ENCODE measurements around the gene ELP4.
"Not testable (repeated sequence)": the region's sequence is repeated elsewhere in the genome, so short reads cannot be mapped to it uniquely, and the experiment has no call there.

The ELP4 gene

DNA sequence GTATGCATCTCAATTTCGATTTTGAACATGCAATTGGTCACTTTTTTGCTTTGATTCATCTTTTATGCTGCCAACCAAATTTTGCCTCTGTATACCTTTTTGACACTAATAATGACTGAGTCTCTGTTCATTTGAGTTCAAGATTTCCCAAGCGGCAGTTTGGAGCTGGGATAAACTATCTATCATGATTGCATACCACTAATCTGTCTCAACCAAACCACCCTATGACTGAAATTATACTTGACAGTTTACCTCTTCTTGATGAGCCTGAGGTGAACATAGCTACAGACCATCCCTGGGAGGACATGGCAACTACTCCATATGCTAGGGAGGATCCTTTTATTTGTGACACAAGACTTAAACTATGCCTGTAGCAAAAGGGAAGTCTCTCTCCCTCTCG, 155.4 kb downstream of the ELP4 start:
- Mint-ChIP-seq H3K27me3 (ENCODE audit: low read depth, poor library complexity) (no peaks in the 10 kb centered on the region), H3K27ac (no peak overlapping the region), H3K4me3 (no peak overlapping the region), H3K4me1 (no peaks in the 10 kb centered on the region), H3K9me3 (no peaks in the 10 kb centered on the region), H3K36me3 (ENCODE audit: low read depth) (no peaks in the 10 kb centered on the region)
- no peak for DNase-seq
- TF ChIP-seq CTCF (IDR thresholded peaks at IDR 0.05), result no peak

GRCh38 chr11:31671681-31672080, 162.1 kb downstream of the ELP4 start:
- H3K27ac Mint-ChIP-seq, result no peak overlapping the region
- H3K27me3 Mint-ChIP-seq (ENCODE audit: low read depth, poor library complexity), result no peaks in the 10 kb centered on the region
- H3K4me3 Mint-ChIP-seq, result no peak overlapping the region
- no peaks in the 10 kb centered on the region for H3K9me3 Mint-ChIP-seq
- no peak for TF ChIP-seq CTCF (IDR thresholded peaks at IDR 0.05)
- H3K4me1 Mint-ChIP-seq, result no peaks in the 10 kb centered on the region
- H3K36me3 Mint-ChIP-seq (ENCODE audit: low read depth), result no peaks in the 10 kb centered on the region
- no peak for DNase-seq

- H3K4me3 Mint-ChIP-seq; H3K9me3 Mint-ChIP-seq; H3K36me3 Mint-ChIP-seq (ENCODE audit: low read depth); H3K4me1 Mint-ChIP-seq; H3K27me3 Mint-ChIP-seq (ENCODE audit: low read depth, poor library complexity); DNase-seq; H3K27ac Mint-ChIP-seq: not testable (repeated sequence)
Observed at GRCh38 chr11:31673108-31673507, 163.5 kb downstream of the ELP4 start.

DNA sequence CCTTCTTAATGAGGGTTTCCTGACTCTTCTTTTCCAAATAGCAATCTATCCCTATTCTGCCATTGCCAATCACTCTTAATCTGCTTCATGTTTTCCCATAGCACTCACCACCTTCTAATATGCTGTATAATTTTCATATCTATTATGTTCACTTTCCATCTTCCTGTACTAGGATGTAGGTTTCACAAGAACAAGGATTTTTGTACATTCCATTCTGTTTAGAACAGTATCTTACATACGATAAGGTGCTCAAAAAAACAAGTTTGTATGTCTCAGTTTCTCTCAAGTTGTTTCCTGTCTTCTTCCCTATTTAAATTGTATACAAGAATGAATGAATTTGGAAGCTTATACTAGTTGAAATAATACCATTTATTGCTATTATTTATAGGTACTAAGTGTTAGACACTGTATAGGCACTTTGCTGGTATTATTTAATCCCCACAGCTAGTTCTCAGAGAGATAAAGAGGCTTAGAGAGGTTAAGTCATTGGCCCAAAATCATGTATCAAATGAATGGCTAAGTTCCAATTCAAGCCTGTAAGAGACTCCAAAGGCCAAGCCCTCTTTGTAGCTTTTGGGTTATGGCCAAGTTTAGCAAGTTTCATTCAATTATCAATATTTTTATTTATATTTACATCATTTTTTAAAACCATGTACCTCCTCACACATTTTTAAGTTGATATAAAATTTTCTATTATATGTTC, 166.9 kb downstream of the ELP4 start:
- no peak for TF ChIP-seq CTCF (IDR thresholded peaks at IDR 0.05)
- H3K9me3 Mint-ChIP-seq, result no peaks in the 10 kb centered on the region
- no peak overlapping the region for H3K4me3 Mint-ChIP-seq
- no peaks in the 10 kb centered on the region for H3K4me1 Mint-ChIP-seq
- no peak for DNase-seq
- H3K36me3 Mint-ChIP-seq (ENCODE audit: low read depth), result peaks cover 4% of the 10 kb centered on the region
- no peak overlapping the region for H3K27ac Mint-ChIP-seq
- H3K27me3 Mint-ChIP-seq (ENCODE audit: low read depth, poor library complexity), result no peaks in the 10 kb centered on the region

- DNase-seq, result no peak
- no peak overlapping the region for H3K27ac Mint-ChIP-seq
- no peaks in the 10 kb centered on the region for H3K9me3 Mint-ChIP-seq
- no peak overlapping the region for H3K4me3 Mint-ChIP-seq
- H3K27me3 Mint-ChIP-seq (ENCODE audit: low read depth, poor library complexity), result no peaks in the 10 kb centered on the region
- TF ChIP-seq CTCF (IDR thresholded peaks at IDR 0.05), result no peak
- H3K4me1 Mint-ChIP-seq, result no peaks in the 10 kb centered on the region
- peaks cover 4% of the 10 kb centered on the region for H3K36me3 Mint-ChIP-seq (ENCODE audit: low read depth)
Observed at GRCh38 chr11:31680770-31681169, 171.2 kb downstream of the ELP4 start.

DNA sequence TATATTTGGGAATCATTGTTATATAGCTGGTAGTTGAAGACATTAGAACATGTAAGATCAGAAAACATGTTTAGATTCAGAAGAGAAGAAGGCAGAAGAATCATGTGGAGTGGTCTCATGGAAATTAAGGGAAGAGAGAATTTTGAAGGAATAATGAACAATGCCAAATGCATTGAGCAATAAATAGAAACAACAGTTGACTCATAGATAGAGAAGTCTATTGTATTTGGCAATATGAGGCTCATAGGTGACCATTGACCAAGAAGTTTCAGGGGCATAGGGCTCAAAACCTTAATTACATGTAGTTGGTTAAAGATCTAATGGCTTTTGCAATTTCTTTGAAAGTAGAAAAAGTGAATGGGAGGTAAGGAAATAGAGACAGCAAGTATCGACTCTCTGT, 177.7 kb downstream of the ELP4 start:
- no peak for TF ChIP-seq CTCF (IDR thresholded peaks at IDR 0.05)
- H3K27ac Mint-ChIP-seq, result no peak overlapping the region
- H3K27me3 Mint-ChIP-seq (ENCODE audit: low read depth, poor library complexity), result no peaks in the 10 kb centered on the region
- H3K36me3 Mint-ChIP-seq (ENCODE audit: low read depth), result no peaks in the 10 kb centered on the region
- no peak overlapping the region for H3K4me3 Mint-ChIP-seq
- DNase-seq, result no peak
- H3K4me1 Mint-ChIP-seq, result no peaks in the 10 kb centered on the region
- no peaks in the 10 kb centered on the region for H3K9me3 Mint-ChIP-seq
